ENCODE results near the gene VPS18.

Gene VPS18

GRCh38 chr15:40872791-40873693 lies 21.2 kb upstream of the VPS18 start:
- Mint-ChIP-seq H3K27me3 (ENCODE audit: low read depth, poor library complexity) (peaks cover 24% of the 10 kb centered on the region), H3K4me3 (peak overlapping the region; percentile 77), H3K9me3 (no peaks in the 10 kb centered on the region), H3K36me3 (ENCODE audit: low read depth) (no peaks in the 10 kb centered on the region), H3K27ac (no peak overlapping the region), H3K4me1 (peaks cover 15% of the 10 kb centered on the region)
- no peak for DNase-seq
- TF ChIP-seq CTCF (IDR thresholded peaks at IDR 0.05) = no peak

DNA sequence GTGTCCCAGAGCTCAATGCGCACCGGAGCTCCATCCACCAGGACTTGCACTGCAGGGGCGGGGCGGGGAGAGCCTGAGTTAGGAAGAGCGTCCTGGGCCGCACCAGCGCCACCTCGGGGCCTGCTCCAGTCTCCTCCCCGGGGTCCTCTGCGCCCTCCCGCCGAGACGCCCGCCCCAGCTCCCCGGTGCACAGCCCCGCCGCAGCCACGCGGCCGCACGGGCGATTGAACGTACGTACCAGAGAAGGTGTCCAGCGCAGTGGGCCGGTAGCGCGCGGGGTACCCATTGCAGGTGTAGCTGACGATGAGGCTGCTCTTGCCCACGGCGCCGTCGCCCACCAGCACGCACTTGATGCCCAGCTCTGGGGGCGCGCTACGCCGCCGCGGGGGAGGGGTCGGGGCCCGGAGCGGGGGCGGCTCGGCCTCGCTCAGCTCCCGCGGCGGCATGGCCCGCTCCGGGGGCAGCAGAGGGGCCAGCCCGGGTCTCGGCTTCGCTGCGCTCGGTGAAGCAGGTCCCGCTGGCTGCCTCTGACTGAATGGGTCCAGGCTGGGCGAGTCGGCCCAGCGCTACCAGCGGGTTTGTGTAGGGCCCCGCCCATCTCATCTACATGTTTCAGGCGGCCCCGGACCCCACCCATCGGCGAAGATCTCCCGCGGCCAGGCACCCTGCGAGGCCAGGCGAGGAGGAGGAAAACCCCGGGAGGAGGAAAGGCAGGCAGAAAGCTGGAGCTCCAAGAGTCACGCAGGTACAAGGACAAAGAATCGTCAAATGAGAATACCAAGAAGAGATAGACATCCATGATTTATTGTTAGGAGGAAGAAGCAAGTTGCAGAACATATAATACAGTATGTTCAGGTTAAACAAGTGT lies 20.3 kb upstream of the VPS18 start, which contains the start of gene RHOV:
Gene RHOV (minus strand): TSS at position 541 of the 868 bp plus-strand sequence. CDS start 95 bp downstream, at position 446.
- Mint-ChIP-seq H3K36me3 (ENCODE audit: low read depth) (no peaks in the 10 kb centered on the region), H3K27me3 (ENCODE audit: low read depth, poor library complexity) (peaks cover 24% of the 10 kb centered on the region), H3K27ac (no peak within 1 kb of the TSS), H3K9me3 (no peaks in the 10 kb centered on the region), H3K4me3 (peak within 1 kb of the TSS; percentile 80), H3K4me1 (peaks cover 15% of the 10 kb centered on the region)
- no peak for TF ChIP-seq CTCF (IDR thresholded peaks at IDR 0.05)
- DNase-seq = peak; percentile 81

- H3K9me3 Mint-ChIP-seq = no peaks in the 10 kb centered on the region
- H3K36me3 Mint-ChIP-seq (ENCODE audit: low read depth) = no peaks in the 10 kb centered on the region
- no peak for TF ChIP-seq CTCF (IDR thresholded peaks at IDR 0.05)
- DNase-seq = no peak
- H3K27ac Mint-ChIP-seq = no peak overlapping the region
- peaks cover 16% of the 10 kb centered on the region for H3K27me3 Mint-ChIP-seq (ENCODE audit: low read depth, poor library complexity)
- H3K4me3 Mint-ChIP-seq = no peak overlapping the region
- peaks cover 15% of the 10 kb centered on the region for H3K4me1 Mint-ChIP-seq
These were observed 18.1 kb upstream of the VPS18 start for GRCh38 chr15:40875991-40876730.

DNA sequence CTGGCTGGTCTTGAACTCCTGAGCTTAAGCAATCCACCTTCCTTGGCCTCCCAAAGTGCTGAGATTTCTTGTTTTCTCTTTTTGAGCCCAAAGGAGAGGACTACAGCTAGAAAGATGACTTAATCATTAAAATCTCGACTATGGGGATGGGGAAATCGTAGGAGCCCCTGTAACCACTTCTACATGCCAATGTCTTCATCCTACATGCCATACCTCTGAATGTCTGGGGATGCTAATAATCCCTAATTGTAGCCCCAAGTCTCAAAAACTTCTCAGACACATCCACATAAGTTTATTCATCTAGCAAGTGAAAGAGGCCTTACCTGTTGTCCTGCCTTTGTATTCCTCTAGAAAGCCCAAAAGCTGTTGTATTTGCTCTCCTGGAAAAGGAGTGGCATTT lies 16.6 kb upstream of the VPS18 start:
- TF ChIP-seq CTCF (IDR thresholded peaks at IDR 0.05) = no peak
- Mint-ChIP-seq H3K4me3 (no peak overlapping the region), H3K9me3 (peaks cover 4% of the 10 kb centered on the region), H3K36me3 (ENCODE audit: low read depth) (no peaks in the 10 kb centered on the region), H3K4me1 (peaks cover 6% of the 10 kb centered on the region), H3K27ac (no peak overlapping the region), H3K27me3 (ENCODE audit: low read depth, poor library complexity) (peaks cover 12% of the 10 kb centered on the region)
- DNase-seq = no peak

- H3K9me3 Mint-ChIP-seq = peaks cover 7% of the 10 kb centered on the region
- no peaks in the 10 kb centered on the region for H3K36me3 Mint-ChIP-seq (ENCODE audit: low read depth)
- H3K27ac Mint-ChIP-seq = no peak overlapping the region
- H3K4me1 Mint-ChIP-seq = peaks cover 6% of the 10 kb centered on the region
- no peak for TF ChIP-seq CTCF (IDR thresholded peaks at IDR 0.05)
- no peak overlapping the region for H3K4me3 Mint-ChIP-seq
- no peak for DNase-seq
- H3K27me3 Mint-ChIP-seq (ENCODE audit: low read depth, poor library complexity) = peaks cover 7% of the 10 kb centered on the region
These were observed 15.5 kb upstream of the VPS18 start for GRCh38 chr15:40878785-40879184.
